ENCODE measurements around the gene HSBP1L1.

GRCh38 chr18:79954791-79955190, 9.7 kb upstream of the HSBP1L1 start:
- TF ChIP-seq POLR2A (IDR thresholded peaks at IDR 0.05): no peak
- no peak for TF ChIP-seq CTCF (IDR thresholded peaks at IDR 0.05)

Data from stomach (tissue), 4 donors.